ENCODE data around the gene C1orf21.
"Not testable (repeated sequence)": the region's sequence is repeated elsewhere in the genome, so short reads cannot be mapped to it uniquely, and the experiment has no call there.

GRCh38 chr1:184337865-184338264 lies 49.0 kb upstream of the C1orf21 start:
- not testable (repeated sequence) for TF ChIP-seq POLR2A, CTCF (IDR thresholded peaks at IDR 0.05)

Measured in thyroid gland (tissue), 4 donors.